SK-N-DZ (cell line): ENCODE results near the gene CES2.
"Not testable (repeated sequence)": the region's sequence is repeated elsewhere in the genome, so short reads cannot be mapped to it uniquely, and the experiment has no call there.

Experiments used
- DNase-seq: peaks from one replicate; pipeline ENCODE4 v3.0.0-alpha.2; 2015; ENCODE audit warnings: low spot score

The CES2 gene

GRCh38 chr16:66977341-66978113, 42.2 kb downstream of the CES2 start:
- DNase-seq = peak; percentile 82

- no peak for DNase-seq
Observed at GRCh38 chr16:66979011-66979717, 43.8 kb downstream of the CES2 start.

- no peak for DNase-seq
Observed at GRCh38 chr16:66983033-66983432, 47.7 kb downstream of the CES2 start.

GRCh38 chr16:66984892-66985311, 49.6 kb downstream of the CES2 start:
- no peak for DNase-seq

- no peak for DNase-seq
Observed at GRCh38 chr16:66986559-66986958, 51.2 kb downstream of the CES2 start.

DNA sequence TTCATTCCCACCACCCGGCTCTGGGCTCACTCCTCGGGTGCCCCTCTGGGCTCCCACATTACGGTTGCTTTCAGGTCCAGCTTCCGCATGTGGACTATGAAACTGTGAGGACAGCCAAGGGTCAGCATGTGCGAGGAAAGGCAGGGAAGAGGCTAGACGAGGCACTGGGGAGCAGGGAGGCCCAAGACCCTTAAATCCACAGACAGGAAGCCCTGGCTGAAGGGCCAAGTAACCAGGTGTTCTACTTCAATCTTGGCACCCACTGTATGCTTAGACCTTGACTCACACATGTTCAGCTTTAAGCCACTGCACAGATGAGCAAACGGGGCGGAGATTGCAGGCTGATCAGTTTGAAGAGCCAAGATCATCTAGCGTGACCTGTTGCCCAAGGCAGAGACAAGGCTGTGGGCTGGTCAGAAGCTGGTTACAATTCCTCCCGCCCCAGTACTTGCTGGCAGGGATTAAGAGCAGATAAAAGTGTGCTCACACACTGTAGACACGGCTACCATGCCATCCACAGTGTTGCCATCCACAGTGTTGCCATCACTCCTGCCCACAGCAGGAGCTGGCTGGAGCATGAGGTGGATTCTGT, 53.0 kb downstream of the CES2 start, which contains the start of gene CES4A:
TSS of gene CES4A (plus strand) at position 393 of the 592 bp plus-strand sequence. CDS start at position 577, 184 bp downstream.
- DNase-seq = no peak

DNA sequence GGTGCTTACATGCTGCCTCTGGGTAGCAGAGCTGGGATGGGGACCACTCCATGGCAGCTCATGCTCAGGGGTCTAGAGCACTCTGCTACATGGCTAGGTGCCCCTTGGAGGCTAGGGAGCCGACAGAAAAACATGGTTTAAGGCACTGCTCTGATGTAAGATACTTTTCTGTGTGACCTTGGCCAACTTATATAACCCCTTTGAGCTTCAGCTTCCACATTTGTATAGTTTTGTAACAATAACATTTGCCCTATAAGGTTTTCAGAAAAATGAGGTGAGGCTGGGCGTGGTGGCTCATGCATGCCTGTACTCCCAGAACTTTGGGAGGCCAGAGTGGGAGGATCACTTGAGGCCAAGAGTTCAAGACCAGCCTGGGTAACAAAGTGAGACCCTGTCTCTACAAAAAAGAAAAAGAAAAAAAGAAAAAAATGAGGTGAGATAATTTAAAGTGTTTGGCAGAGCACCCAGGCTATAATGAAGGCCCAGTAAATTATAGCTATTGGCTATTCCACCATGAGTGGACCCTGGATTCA, 56.3 kb downstream of the CES2 start:
- DNase-seq = no peak

GRCh38 chr16:66993558-66993957, 58.2 kb downstream of the CES2 start:
- DNase-seq = not testable (repeated sequence)
